CD8-positive, alpha-beta memory T cell (primary cell): ENCODE results near the gene GAPDHS. TPM values are rescaled to one million over a fixed set of nuclear protein-coding genes. Genes with fewer than 3 reads are reported as not detected.

Experiments used
- polyA plus RNA-seq: library from polyadenylated mRNA; unstranded; fragments of 300-500 nt; fragmentation: Illumina TruSeq; gene quantifications from one replicate; pipeline ENCODE4 v1.2.3, GENCODE V29; 2021
- total RNA-seq, 2 experiments: library from RNA; stranded (reverse); gene quantifications; one replicate each; pipeline ENCODE4 v1.2.3, GENCODE V29; 2021

The GAPDHS gene
- total and polyA plus RNA-seq, 3 experiments from 2014 or later = not detected

Other genes with a start within 250 kb of the GAPDHS start
- gene MAG, start 241.3 kb upstream of the GAPDHS start, total RNA-seq = not detected
- 0.36 TPM for gene MAG, start 241.3 kb upstream of the GAPDHS start, polyA plus RNA-seq
- under 1 TPM in 1 of 2 experiments, not detected in 1; 0.09 TPM for gene CD22, start 204.3 kb upstream of the GAPDHS start, total RNA-seq
- gene CD22, start 204.3 kb upstream of the GAPDHS start, polyA plus RNA-seq = not detected
- gene FFAR1, start 185.6 kb upstream of the GAPDHS start, total RNA-seq = not detected
- not detected for gene FFAR1, start 185.6 kb upstream of the GAPDHS start, polyA plus RNA-seq
- gene FFAR3, start 175.0 kb upstream of the GAPDHS start, total RNA-seq = not detected
- not detected for gene FFAR3, start 175.0 kb upstream of the GAPDHS start, polyA plus RNA-seq
- not detected for gene GPR42, start 162.4 kb upstream of the GAPDHS start, total RNA-seq
- gene GPR42, start 162.4 kb upstream of the GAPDHS start, polyA plus RNA-seq = not detected
- gene FFAR2, start 85.2 kb upstream of the GAPDHS start, total RNA-seq = not detected
- gene FFAR2, start 85.2 kb upstream of the GAPDHS start, polyA plus RNA-seq = not detected
- gene KRTDAP, start 43.0 kb upstream of the GAPDHS start, total RNA-seq = not detected
- not detected for gene KRTDAP, start 43.0 kb upstream of the GAPDHS start, polyA plus RNA-seq
- gene DMKN, start 19.8 kb upstream of the GAPDHS start, total RNA-seq = 1 to 10 TPM; 1.7 to 2.2 TPM
- 10.2 TPM for gene DMKN, start 19.8 kb upstream of the GAPDHS start, polyA plus RNA-seq
- gene SBSN, start 5.1 kb upstream of the GAPDHS start, total RNA-seq = not detected
- gene SBSN, start 5.1 kb upstream of the GAPDHS start, polyA plus RNA-seq = not detected
- 10 to 100 TPM; 82.6 to 91.4 TPM for gene TMEM147, start 12.2 kb downstream of the GAPDHS start, total RNA-seq
- 175 TPM for gene TMEM147, start 12.2 kb downstream of the GAPDHS start, polyA plus RNA-seq
- gene ATP4A, start 30.2 kb downstream of the GAPDHS start, total RNA-seq = not detected
- not detected for gene ATP4A, start 30.2 kb downstream of the GAPDHS start, polyA plus RNA-seq
- gene PMIS2, start 52.7 kb downstream of the GAPDHS start, total RNA-seq = not detected
- gene PMIS2, start 52.7 kb downstream of the GAPDHS start, polyA plus RNA-seq = not detected
- 10 to 100 TPM; 37.3 to 39.3 TPM for gene HAUS5, start 79.3 kb downstream of the GAPDHS start, total RNA-seq
- 6.7 TPM for gene HAUS5, start 79.3 kb downstream of the GAPDHS start, polyA plus RNA-seq
- 100 to 1,000 TPM; 109 to 116 TPM for gene RBM42, start 95.6 kb downstream of the GAPDHS start, total RNA-seq
- 62.4 TPM for gene RBM42, start 95.6 kb downstream of the GAPDHS start, polyA plus RNA-seq
- 1 to 10 TPM; 1.2 TPM for gene ETV2, start 108.3 kb downstream of the GAPDHS start, total RNA-seq
- 1.4 TPM for gene ETV2, start 108.3 kb downstream of the GAPDHS start, polyA plus RNA-seq
- 100 to 1,000 TPM; 433 to 452 TPM for gene COX6B1, start 114.9 kb downstream of the GAPDHS start, total RNA-seq
- gene COX6B1, start 114.9 kb downstream of the GAPDHS start, polyA plus RNA-seq = 753 TPM
- under 1 TPM in 1 of 2 experiments, not detected in 1; 0.22 TPM for gene UPK1A, start 133.1 kb downstream of the GAPDHS start, total RNA-seq
- gene UPK1A, start 133.1 kb downstream of the GAPDHS start, polyA plus RNA-seq = not detected
- gene ZBTB32, start 171.1 kb downstream of the GAPDHS start, total RNA-seq = 100 to 1,000 TPM; 223 to 225 TPM
- 0.77 TPM for gene ZBTB32, start 171.1 kb downstream of the GAPDHS start, polyA plus RNA-seq
- 10 to 100 TPM; 62.6 to 67.8 TPM for gene KMT2B, start 184.5 kb downstream of the GAPDHS start, total RNA-seq
- 2.9 TPM for gene KMT2B, start 184.5 kb downstream of the GAPDHS start, polyA plus RNA-seq
- 100 to 1,000 TPM; 108 to 110 TPM for gene IGFLR1, start 209.0 kb downstream of the GAPDHS start, total RNA-seq
- 96.7 TPM for gene IGFLR1, start 209.0 kb downstream of the GAPDHS start, polyA plus RNA-seq
- 10 to 100 TPM; 29.0 to 32.2 TPM for gene U2AF1L4, start 212.0 kb downstream of the GAPDHS start, total RNA-seq
- 37.5 TPM for gene U2AF1L4, start 212.0 kb downstream of the GAPDHS start, polyA plus RNA-seq
- 10 to 100 TPM; 50.8 to 57.8 TPM for gene PSENEN, start 212.2 kb downstream of the GAPDHS start, total RNA-seq
- gene PSENEN, start 212.2 kb downstream of the GAPDHS start, polyA plus RNA-seq = 101 TPM
- gene LIN37, start 215.1 kb downstream of the GAPDHS start, total RNA-seq = 10 to 100 TPM in 1 of 2 experiments, 1 to 10 TPM in 1; 8.8 to 10.5 TPM
- gene LIN37, start 215.1 kb downstream of the GAPDHS start, polyA plus RNA-seq = 12.7 TPM
- gene HSPB6, start 223.6 kb downstream of the GAPDHS start, total RNA-seq = not detected
- not detected for gene HSPB6, start 223.6 kb downstream of the GAPDHS start, polyA plus RNA-seq
- gene PROSER3, start 224.7 kb downstream of the GAPDHS start, total RNA-seq = 10 to 100 TPM; 35.2 to 40.5 TPM
- gene PROSER3, start 224.7 kb downstream of the GAPDHS start, polyA plus RNA-seq = 8.3 TPM
- gene ARHGAP33, start 242.1 kb downstream of the GAPDHS start, total RNA-seq = 10 to 100 TPM in 1 of 2 experiments, 1 to 10 TPM in 1; 9.2 to 11.9 TPM
- 0.71 TPM for gene ARHGAP33, start 242.1 kb downstream of the GAPDHS start, polyA plus RNA-seq